Fibroblast of skin of back (primary cell): ENCODE measurements around the gene STYK1.
"Not testable (repeated sequence)": the region's sequence is repeated elsewhere in the genome, so short reads cannot be mapped to it uniquely, and the experiment has no call there.

Source experiments
- DNase-seq: peaks from one replicate; pipeline ENCODE4 v3.0.0-alpha.2; 2013

The STYK1 gene

DNA sequence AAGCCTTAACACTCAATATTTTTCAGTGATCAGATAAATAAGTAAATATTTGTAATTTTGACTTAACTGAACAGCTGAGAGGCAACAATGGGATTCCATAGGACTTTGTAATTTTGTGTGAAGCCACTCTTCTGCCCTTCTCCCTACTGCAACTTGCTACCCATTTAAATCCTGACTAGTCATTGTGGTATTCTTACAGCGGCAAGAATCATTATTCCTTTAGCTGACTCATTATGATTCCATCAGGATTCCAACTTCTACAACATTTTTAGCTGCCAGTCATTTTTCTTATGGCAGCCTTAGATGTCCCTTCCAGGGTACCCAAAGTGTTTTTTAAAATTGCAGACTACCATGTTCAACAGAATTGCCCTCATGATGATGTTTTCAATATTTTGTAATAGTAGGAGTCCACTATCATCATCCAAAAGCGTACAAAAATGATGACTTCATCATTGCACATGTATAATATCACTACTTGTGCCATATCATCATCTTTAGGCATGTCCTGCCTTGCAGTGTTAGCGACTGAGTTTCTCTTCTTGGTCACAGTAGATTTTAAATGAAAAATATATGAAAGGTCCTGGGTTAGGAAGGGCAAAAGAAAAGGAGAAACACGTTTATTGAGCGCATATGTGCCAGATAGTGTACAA, 55.4 kb downstream of the STYK1 start:
- DNase-seq = peak; percentile 92

DNA sequence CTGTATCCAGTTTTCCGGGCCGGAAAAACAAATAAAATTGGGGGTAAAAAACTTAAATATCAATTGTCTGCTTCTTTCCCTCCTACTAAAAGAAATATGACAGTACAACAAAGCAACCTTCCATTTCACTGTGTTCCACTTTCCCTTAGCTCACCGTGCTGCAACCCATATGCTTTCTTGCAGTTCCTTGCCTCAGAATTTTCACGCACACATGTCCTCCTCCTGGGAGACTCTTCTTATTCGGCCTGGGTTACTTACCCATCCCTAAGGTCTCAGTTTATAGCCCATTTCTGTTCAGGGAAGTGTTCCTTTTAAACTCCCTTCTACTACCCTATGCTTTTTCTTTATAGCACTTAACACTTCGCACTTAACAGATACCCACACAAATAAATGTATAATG, 56.0 kb downstream of the STYK1 start:
- DNase-seq = peak; percentile 33

DNA sequence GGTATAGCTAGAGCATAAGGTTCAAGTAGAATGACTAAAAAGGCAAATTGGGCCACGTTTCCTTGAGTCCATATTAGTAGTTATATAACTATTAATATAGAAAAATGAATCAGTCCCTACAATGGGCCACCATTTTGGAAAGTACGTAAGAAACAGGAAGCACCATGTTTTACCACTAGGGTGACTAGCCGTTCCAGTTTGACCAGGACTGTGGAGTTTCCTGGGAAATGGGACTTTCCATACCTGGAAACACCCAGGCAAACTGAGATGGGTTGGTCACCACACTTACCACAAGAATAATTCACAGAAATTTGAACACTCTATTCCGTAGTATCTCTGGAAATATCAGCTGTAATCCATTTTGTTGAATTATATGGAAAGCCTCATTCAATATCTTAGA, 58.3 kb downstream of the STYK1 start:
- DNase-seq = no peak

DNA sequence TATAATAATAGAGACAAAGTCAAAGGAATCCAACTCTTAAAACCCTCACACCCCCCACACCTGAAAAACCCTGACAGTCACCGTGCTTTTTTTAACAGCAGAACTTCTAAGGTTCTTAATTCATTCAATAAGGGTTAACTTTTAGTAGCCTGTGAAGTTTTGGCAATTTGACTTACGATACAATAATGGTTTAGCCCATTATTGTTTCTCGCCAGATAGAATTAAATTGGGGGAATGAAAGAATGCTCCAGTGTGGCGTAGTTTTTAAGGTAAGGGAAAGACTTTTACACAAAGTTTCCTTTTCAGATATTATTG, 59.8 kb downstream of the STYK1 start:
- no peak for DNase-seq

DNA sequence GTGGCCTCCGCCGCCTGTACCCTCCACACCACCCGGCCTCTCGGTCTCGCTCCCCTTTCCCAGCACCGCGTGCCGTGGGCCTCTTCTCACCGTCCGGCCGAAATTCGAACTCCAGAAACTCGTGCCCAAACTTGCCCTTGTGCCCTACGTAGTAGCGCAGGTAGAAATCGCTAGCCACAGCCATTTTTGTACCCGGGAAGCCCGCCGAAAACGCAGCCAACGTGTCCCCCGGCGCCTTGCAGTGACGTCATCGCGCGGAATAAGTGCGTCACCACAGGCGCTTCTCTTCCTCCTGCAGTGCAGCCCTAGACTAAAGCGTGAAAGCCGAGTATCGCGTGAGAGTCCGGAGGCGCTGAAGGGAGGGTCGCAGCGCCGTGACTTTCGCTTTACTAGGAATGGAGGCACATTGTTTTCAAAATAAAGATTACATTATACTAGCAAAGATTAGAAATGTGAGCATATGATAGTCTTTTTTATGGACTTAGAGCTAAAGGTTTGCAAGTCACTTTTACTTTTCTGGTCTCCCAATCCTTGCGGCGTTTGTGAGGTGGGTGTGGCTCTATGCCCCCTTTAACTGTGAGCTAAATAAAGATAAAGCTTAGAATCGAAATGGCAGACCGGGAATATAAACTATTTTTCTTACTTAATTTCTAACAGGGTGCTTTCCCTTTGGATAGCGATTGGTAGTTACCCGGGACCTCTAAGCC, 60.4 kb downstream of the STYK1 start, which contains the start of gene MAGOHB:
Gene MAGOHB (minus strand): TSS at position 261 of the 707 bp plus-strand sequence. CDS start 77 bp downstream, at position 184.
- peak; percentile 97 for DNase-seq

GRCh38 chr12:10612984-10613348, 60.9 kb downstream of the STYK1 start:
- no peak for DNase-seq

DNA sequence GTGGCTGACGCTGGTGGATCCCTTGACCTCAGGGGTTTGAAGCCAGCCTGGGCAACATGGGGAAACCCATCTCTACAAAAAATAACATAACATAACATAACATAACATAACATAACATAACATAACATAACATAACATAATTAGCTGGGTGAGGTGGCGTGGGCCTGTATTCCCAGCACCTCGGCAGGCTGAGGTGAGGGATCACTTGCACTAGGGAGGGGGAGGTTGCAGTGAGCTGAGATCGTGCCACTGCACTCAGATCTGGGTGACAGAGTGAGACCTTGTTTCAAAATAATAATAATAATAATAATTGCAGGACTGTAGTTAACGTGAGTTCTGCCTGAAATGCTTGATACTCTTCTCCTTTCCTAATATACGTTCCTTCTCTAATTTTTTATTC, 61.7 kb downstream of the STYK1 start:
- no peak for DNase-seq

GRCh38 chr12:10611258-10611657, 62.6 kb downstream of the STYK1 start:
- DNase-seq = not testable (repeated sequence)

- no peak for DNase-seq
Observed at GRCh38 chr12:10610188-10610587, 63.7 kb downstream of the STYK1 start.

- peak; percentile 26 for DNase-seq
Observed at GRCh38 chr12:10607885-10608458, 65.9 kb downstream of the STYK1 start.

- DNase-seq = no peak
Observed at GRCh38 chr12:10601860-10602259, 72.0 kb downstream of the STYK1 start.

DNA sequence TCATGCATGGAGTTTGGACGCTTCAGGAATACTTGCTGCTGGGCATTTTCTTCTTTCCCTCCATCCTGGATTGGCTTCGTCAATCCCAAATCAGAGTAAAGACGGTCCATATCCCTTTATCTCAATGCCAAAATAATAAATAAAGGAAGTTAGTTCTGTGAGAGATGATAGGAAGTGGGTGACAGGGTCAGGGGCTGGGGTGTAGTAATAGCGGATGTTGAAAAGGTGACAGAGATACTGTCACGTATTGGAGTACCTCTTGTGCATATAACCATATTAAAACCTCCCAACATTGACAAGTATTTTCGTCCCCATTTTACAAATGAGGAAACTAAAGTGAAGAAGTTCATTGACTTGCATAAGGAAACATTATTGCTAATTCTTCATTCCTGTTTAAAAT, 72.9 kb downstream of the STYK1 start:
- DNase-seq = no peak

GRCh38 chr12:10595881-10596280, 78.0 kb downstream of the STYK1 start:
- DNase-seq = no peak

- peak; percentile 39 for DNase-seq
Observed at GRCh38 chr12:10590966-10591365, 82.9 kb downstream of the STYK1 start.

DNA sequence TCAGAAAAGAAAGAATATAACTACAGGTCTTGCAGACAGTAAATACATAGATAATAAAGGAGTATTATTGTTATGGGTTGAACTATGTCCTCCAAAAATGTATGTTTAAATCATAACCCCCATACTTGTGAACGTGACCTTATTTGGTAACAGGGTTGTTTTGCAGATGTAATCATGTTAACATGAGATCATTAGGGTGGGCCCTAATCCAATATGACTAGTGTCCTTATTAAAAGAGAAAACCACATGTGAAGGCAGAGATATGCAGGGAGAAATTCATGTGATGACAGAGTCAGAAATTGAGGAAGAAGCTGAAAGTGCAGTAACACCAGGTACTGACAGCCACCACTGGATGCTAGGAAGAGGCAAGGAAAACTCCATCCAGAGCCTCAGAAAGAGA, 89.4 kb downstream of the STYK1 start:
- DNase-seq = peak; percentile 39

GRCh38 chr12:10582704-10583103, 91.1 kb downstream of the STYK1 start:
- no peak for DNase-seq

DNA sequence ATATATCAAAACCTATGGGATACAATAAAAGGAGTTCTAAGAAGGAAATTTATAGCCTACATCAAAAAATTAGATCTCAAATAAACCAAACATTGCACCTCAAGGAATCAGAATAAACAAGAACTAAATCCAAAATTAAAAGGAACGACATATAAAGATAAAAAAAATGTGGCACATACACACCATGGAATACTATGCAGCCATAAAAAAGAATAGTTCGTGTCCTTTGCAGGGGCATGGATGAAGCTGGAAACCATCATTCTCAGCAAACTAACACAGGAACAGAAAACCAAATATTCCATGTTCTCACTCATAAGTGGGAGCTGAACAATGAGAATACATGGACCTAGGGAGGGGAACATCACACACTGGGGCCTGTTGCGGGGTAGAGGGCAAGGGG, 91.7 kb downstream of the STYK1 start:
- DNase-seq = not testable (repeated sequence)

GRCh38 chr12:10574307-10574706, 99.5 kb downstream of the STYK1 start:
- no peak for DNase-seq

DNA sequence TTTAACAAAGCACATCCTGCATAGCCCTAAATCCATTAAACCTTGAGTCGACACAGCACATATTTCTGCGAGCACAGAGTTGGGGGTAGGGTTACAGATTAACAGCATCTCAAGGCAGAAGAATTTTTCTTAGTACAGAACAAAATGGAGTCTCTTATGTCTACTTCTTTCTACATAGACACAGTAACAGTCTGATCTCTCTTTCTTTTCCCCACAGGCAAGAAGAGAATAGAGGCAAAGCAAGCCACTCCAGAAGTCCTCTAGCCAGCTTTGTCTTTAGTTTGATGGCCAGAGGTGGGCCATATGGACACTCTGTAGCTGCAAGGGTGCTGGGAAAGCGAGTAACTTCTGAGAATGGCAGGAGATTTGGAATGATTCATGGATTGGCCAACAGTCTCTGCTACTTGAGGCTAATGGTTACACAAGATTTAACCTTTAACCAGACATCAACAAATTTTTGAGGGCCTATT, 101.8 kb downstream of the STYK1 start:
- not testable (repeated sequence) for DNase-seq

- DNase-seq = no peak
Observed at GRCh38 chr12:10571141-10571540, 102.7 kb downstream of the STYK1 start.
